Liver (tissue), 3 donors: ENCODE measurements around the gene DESI1.

ENCODE experiments used
- HNF4G ChIP-seq: IDR thresholded peaks from 2 replicates; pipeline ENCODE4 v1.6.1; 2016; ENCODE audit warnings: antibody characterized with exemption
- RAD21 ChIP-seq, 2 donors: IDR thresholded peaks; 2 replicates each; pipeline ENCODE4 v1.6.1; 2016; ENCODE audit warnings: antibody characterized with exemption in 2 of 2, mild to moderate bottlenecking in 2 of 2
- TF ChIP-seq, protein P1 (sequence below): IDR thresholded peaks from 2 replicates; pipeline ENCODE4 v1.6.1; 2016; ENCODE audit warnings: antibody characterized with exemption
- TF ChIP-seq, protein P2 (sequence below): fragments of 150-350 bp; IDR thresholded peaks from 2 replicates; pipeline ENCODE4 v1.5.1; 2017; ENCODE audit warnings: improper control_type of control experiment, low read depth, low read length; ENCODE audit not compliant: missing input control
- donor health status: healthy.
- donor health status: healthy.

DNA sequence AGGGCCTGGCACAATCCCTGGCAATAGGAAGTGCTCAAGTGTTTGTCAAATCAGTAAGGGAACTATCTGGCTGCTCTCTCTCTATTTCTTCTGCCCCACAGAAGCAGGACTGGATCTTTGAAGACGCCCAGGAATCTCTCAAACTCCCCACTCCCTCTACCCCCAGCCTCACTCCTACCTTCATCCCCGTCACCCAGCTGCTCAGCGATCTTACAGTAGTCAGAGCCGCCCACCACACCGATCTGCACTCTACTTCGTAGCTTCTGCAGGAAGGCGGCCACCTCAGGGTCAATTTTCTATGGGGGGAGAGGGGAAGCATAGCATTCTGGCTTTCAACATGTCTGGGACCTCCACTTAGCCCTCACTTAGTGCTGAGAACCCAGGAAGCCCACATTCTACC lies 34.9 kb downstream of the DESI1 start:
- TF ChIP-seq RAD21 (IDR thresholded peaks at IDR 0.05) (no peak), HNF4G (no peak)
- TF ChIP-seq, protein P1, sequence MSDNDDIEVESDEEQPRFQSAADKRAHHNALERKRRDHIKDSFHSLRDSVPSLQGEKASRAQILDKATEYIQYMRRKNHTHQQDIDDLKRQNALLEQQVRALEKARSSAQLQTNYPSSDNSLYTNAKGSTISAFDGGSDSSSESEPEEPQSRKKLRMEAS, result no peak
- TF ChIP-seq, protein P2, sequence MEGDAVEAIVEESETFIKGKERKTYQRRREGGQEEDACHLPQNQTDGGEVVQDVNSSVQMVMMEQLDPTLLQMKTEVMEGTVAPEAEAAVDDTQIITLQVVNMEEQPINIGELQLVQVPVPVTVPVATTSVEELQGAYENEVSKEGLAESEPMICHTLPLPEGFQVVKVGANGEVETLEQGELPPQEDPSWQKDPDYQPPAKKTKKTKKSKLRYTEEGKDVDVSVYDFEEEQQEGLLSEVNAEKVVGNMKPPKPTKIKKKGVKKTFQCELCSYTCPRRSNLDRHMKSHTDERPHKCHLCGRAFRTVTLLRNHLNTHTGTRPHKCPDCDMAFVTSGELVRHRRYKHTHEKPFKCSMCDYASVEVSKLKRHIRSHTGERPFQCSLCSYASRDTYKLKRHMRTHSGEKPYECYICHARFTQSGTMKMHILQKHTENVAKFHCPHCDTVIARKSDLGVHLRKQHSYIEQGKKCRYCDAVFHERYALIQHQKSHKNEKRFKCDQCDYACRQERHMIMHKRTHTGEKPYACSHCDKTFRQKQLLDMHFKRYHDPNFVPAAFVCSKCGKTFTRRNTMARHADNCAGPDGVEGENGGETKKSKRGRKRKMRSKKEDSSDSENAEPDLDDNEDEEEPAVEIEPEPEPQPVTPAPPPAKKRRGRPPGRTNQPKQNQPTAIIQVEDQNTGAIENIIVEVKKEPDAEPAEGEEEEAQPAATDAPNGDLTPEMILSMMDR, result no peak
